Astrocyte (in vitro differentiated cells and primary cell): ENCODE data around the gene PPT2. TPM values are rescaled to one million over a fixed set of nuclear protein-coding genes. Genes with fewer than 3 reads are reported as not detected.

Experiments
- DNase-seq: peaks from one replicate; pipeline ENCODE4 v3.0.0-alpha.2; 2010; ENCODE audit warnings: low read depth
- FAIRE-seq: peaks from 2 replicates; lab custom pipeline; 2011; peaks lifted over from hg19 to GRCh38; lab: Jason Lieb, UNC
- H2AFZ ChIP-seq: 2 replicates; pipeline ENCODE4 v1.6.0; 2012; ENCODE audit warnings: low read depth, low read length, inconsistent platforms
- H3K27ac ChIP-seq: 2 replicates; pipeline ENCODE4 v1.5.1; 2011; ENCODE audit warnings: low read depth, low read length, inconsistent platforms
- H3K27me3 ChIP-seq: 2 replicates; pipeline ENCODE4 v1.6.0; 2011; ENCODE audit warnings: low read length, inconsistent platforms; ENCODE audit not compliant: insufficient read depth
- H3K36me3 ChIP-seq: 2 replicates; pipeline ENCODE4 v1.5.1; 2011; ENCODE audit warnings: low read length, inconsistent platforms; ENCODE audit not compliant: insufficient read depth
- H3K4me1 ChIP-seq: 2 replicates; pipeline ENCODE4 v1.5.1; 2011; ENCODE audit warnings: low read length, inconsistent platforms; ENCODE audit not compliant: insufficient read depth
- H3K4me2 ChIP-seq: 2 replicates; pipeline ENCODE4 v1.6.0; 2012; ENCODE audit warnings: low read length, inconsistent platforms
- H3K4me3 ChIP-seq: 2 replicates; pipeline ENCODE4 v1.5.1; 2011; ENCODE audit warnings: low read depth, mild to moderate bottlenecking, low read length, inconsistent platforms; ENCODE audit not compliant: insufficient read depth
- H3K79me2 ChIP-seq: 2 replicates; pipeline ENCODE4 v1.6.0; 2012; ENCODE audit warnings: mild to moderate bottlenecking, low read length, inconsistent platforms; ENCODE audit not compliant: insufficient read depth
- H3K9ac ChIP-seq: 2 replicates; pipeline ENCODE4 v1.6.0; 2012; ENCODE audit warnings: mild to moderate bottlenecking, low read length, inconsistent platforms
- H3K9me3 ChIP-seq: 2 replicates; pipeline ENCODE4 v1.5.1; 2012; ENCODE audit warnings: low read depth, mild to moderate bottlenecking, low read length, inconsistent platforms; ENCODE audit not compliant: insufficient read depth
- H4K20me1 ChIP-seq: 2 replicates; pipeline ENCODE4 v1.6.0; 2012; ENCODE audit warnings: low read length, inconsistent platforms; ENCODE audit not compliant: insufficient read depth
- H3K27ac Mint-ChIP-seq: one replicate; pipeline ENCODE4 v1.8.0; 2021; ENCODE audit warnings: mild to moderate bottlenecking, mixed read lengths; ENCODE audit not compliant: unreplicated experiment
- H3K27me3 Mint-ChIP-seq: one replicate; pipeline ENCODE4 v1.8.0; 2021; ENCODE audit warnings: low read depth, mixed read lengths; ENCODE audit not compliant: unreplicated experiment
- H3K36me3 Mint-ChIP-seq: one replicate; pipeline ENCODE4 v1.8.0; 2021; ENCODE audit warnings: low read depth, mixed read lengths; ENCODE audit not compliant: unreplicated experiment
- H3K4me1 Mint-ChIP-seq: one replicate; pipeline ENCODE4 v1.8.0; 2021; ENCODE audit warnings: low read depth, mixed read lengths; ENCODE audit not compliant: unreplicated experiment
- H3K4me3 Mint-ChIP-seq: one replicate; pipeline ENCODE4 v1.8.0; 2021; ENCODE audit warnings: mild to moderate bottlenecking, moderate library complexity, mixed read lengths; ENCODE audit not compliant: unreplicated experiment
- H3K9me3 Mint-ChIP-seq: one replicate; pipeline ENCODE4 v1.8.0; 2021; ENCODE audit warnings: mild to moderate bottlenecking, mixed read lengths; ENCODE audit not compliant: unreplicated experiment
- EZH2 ChIP-seq: IDR thresholded peaks from 2 replicates; pipeline ENCODE4 v1.6.1; 2012; ENCODE audit warnings: mild to moderate bottlenecking, low read length, inconsistent platforms; ENCODE audit not compliant: insufficient read depth
- total RNA-seq: library from RNA; stranded (reverse); gene quantifications from 2 replicates; pipeline ENCODE4 v1.2.1, GENCODE V29; 2021
- TF ChIP-seq, protein P1 (sequence below): IDR thresholded peaks from 2 replicates; pipeline ENCODE4 v1.5.1; 2011; ENCODE audit warnings: low read depth, mild to moderate bottlenecking, inconsistent platforms, low read length, moderate library complexity; ENCODE audit not compliant: insufficient read depth

Gene PPT2
- total RNA-seq, 1 donor from 2014 or later: 33.0 TPM

- FAIRE-seq (no peak), DNase-seq (no peak)
- Histone ChIP-seq H3K4me1 (no peaks in the 10 kb centered on the region), H3K4me2 (no peak overlapping the region), H3K27me3 (peaks cover 37% of the 10 kb centered on the region), H3K9ac (no peak overlapping the region), H4K20me1 (no peaks in the 10 kb centered on the region), H3K4me3 (no peak overlapping the region), H3K79me2 (no peaks in the 10 kb centered on the region), H3K36me3 (no peaks in the 10 kb centered on the region), H2AFZ (no peak overlapping the region), H3K27ac (no peak overlapping the region), H3K9me3 (no peaks in the 10 kb centered on the region)
- peaks cover 17% of the 10 kb centered on the region for H3K4me1 Mint-ChIP-seq
- H3K27ac Mint-ChIP-seq: peak overlapping the region; percentile 94
- peaks cover 33% of the 10 kb centered on the region for H3K27me3 Mint-ChIP-seq
- H3K4me3 Mint-ChIP-seq: peak overlapping the region; percentile 4
- peaks cover 9% of the 10 kb centered on the region for H3K9me3 Mint-ChIP-seq
- H3K36me3 Mint-ChIP-seq: peaks cover 6% of the 10 kb centered on the region
- no peak for TF ChIP-seq EZH2
- TF ChIP-seq, protein P1, sequence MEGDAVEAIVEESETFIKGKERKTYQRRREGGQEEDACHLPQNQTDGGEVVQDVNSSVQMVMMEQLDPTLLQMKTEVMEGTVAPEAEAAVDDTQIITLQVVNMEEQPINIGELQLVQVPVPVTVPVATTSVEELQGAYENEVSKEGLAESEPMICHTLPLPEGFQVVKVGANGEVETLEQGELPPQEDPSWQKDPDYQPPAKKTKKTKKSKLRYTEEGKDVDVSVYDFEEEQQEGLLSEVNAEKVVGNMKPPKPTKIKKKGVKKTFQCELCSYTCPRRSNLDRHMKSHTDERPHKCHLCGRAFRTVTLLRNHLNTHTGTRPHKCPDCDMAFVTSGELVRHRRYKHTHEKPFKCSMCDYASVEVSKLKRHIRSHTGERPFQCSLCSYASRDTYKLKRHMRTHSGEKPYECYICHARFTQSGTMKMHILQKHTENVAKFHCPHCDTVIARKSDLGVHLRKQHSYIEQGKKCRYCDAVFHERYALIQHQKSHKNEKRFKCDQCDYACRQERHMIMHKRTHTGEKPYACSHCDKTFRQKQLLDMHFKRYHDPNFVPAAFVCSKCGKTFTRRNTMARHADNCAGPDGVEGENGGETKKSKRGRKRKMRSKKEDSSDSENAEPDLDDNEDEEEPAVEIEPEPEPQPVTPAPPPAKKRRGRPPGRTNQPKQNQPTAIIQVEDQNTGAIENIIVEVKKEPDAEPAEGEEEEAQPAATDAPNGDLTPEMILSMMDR: no peak
These were observed 7.3 kb upstream of the PPT2 start for GRCh38 chr6:32146687-32147086.

DNA sequence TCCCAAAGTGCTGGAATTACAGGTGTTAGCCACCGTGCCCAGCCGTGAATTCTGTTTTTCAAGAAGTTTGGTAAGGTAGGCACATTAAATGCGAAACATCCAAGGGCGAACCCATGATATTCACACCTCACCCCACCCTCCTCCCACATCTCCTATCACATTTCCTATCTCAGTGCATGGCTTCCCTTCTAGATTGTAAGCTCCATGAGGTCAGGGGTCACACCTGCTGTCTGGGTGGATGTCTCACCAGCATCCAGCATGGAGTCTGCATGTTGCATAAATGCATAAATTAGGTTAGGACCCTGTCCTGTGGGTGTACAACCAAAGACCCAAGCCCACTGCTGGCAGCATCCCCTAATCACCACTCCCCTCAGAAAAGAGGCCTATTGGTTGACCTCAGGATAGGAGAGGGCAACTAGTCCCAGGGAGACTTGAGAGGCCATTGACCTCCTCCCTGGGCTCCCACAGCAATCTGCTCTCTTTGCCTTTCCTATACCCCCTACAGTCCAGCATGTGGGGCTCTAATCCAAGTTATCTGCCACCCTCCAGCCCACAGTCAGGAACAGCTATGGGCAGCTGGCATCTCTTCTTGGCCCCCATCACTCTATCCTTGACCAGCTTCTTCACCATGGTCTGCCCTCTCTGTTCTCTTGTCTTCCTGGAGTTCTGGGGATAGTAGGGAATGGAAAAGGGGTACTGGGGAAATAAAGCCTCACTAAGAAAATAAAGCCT, 6.4 kb upstream of the PPT2 start:
- DNase-seq (no peak), FAIRE-seq (no peak)
- H3K27me3 ChIP-seq: peaks cover 37% of the 10 kb centered on the region
- Mint-ChIP-seq H3K9me3 (peaks cover 9% of the 10 kb centered on the region), H3K27me3 (peaks cover 33% of the 10 kb centered on the region), H3K27ac (peak overlapping the region; percentile 53), H3K36me3 (peaks cover 6% of the 10 kb centered on the region), H3K4me1 (peaks cover 15% of the 10 kb centered on the region), H3K4me3 (no peak overlapping the region)
- H3K4me2 ChIP-seq: peak overlapping the region; percentile 66
- peaks cover 7% of the 10 kb centered on the region for H3K4me1 ChIP-seq
- no peak overlapping the region for H3K4me3 ChIP-seq
- no peak overlapping the region for H2AFZ ChIP-seq
- no peak overlapping the region for H3K27ac ChIP-seq
- H3K36me3 ChIP-seq: no peaks in the 10 kb centered on the region
- no peaks in the 10 kb centered on the region for H4K20me1 ChIP-seq
- H3K9ac ChIP-seq: no peak overlapping the region
- TF ChIP-seq, protein P1: no peak
- TF ChIP-seq EZH2: no peak
- no peaks in the 10 kb centered on the region for H3K79me2 ChIP-seq
- no peaks in the 10 kb centered on the region for H3K9me3 ChIP-seq
